A549 treated with Hydrocortisone at 1 μM for 4 hours (cell line): ENCODE measurements around the gene ARID5A. TPM values are rescaled to one million over a fixed set of nuclear protein-coding genes. Genes with fewer than 3 reads are reported as not detected.

Experiments used
- total RNA-seq: library from RNA; stranded (reverse); fragments of 200-300 nt; extraction: Qiagen RNA extraction; gene quantifications from 5 replicates; pipeline ENCODE4 v1.2.3, GENCODE V29; 2022

ARID5A gene, protein sequence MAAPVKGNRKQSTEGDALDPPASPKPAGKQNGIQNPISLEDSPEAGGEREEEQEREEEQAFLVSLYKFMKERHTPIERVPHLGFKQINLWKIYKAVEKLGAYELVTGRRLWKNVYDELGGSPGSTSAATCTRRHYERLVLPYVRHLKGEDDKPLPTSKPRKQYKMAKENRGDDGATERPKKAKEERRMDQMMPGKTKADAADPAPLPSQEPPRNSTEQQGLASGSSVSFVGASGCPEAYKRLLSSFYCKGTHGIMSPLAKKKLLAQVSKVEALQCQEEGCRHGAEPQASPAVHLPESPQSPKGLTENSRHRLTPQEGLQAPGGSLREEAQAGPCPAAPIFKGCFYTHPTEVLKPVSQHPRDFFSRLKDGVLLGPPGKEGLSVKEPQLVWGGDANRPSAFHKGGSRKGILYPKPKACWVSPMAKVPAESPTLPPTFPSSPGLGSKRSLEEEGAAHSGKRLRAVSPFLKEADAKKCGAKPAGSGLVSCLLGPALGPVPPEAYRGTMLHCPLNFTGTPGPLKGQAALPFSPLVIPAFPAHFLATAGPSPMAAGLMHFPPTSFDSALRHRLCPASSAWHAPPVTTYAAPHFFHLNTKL
- total RNA-seq = 3.6 to 4.6 TPM (median 4.1 TPM) in 5 replicates

DNA sequence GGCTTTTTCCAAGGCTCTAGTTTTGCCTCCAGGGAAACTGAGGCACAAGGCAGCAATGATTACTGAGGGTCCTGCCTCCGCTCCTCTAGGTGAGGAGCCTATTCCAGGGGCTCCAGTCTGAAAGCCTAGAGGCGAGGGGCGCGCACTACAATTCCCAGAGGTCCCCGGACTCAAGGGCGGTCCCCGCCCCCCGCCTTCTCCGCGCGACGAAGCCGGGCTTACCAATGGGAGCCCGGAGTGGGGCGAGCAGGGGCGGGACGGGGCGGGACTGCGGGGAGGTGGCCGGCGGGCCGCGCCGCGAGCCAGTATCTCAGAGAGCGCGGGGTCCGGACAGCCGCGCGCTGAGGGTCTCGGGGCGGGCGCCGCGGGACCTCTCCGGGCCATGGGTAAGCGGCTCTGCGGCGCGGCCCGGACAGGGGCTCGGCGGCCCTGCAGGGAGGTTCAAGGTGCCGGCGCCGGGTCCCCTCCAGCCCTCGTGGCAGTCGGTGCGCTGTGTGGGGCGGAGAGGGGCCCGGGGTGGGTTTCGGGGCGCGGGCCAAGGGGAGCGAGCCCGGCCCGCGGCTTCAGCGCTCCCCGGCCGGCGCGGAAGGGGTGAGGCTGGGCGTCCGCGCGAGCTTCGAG, at the start of gene ARID5A:
Gene ARID5A (plus strand): TSS at position 308 of the 621 bp plus-strand sequence. CDS start 75 bp downstream, at position 383.

DNA sequence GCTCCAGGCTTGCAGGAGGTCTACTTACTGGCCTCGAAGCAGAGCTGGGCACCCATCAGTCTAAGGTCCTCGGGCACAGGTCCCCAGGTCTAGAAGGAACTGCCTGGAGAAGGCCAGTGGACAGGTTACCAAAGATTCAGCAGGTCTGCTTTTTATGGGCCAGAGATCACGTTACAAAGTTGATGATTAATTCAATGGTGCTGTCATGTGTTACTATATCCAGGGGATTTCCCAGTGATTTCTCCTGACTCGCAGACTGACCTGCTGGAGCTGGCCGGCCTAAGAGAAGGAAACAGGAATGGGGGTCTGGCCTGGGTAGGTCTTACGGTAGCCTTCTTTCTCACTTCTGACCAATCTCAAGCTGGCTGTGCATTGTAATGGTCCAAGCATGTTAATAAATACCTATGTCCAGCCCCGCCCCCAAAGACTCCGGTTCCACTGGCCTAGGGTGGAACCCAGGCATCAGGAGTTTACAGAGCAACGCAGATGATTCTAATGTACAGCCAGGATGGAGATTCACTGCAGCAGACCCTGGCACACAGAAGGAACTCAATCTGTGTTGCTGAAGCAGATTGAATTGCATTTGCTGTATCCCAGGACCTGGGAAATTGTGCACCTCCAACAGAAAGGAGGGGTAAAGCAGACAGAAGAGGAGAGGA, 31.2 kb upstream of the ARID5A start, which contains the start of gene NEURL3:
Gene NEURL3 (minus strand): TSS at position 127 of the 659 bp plus-strand sequence. CDS start 71 bp downstream, at position 56.

Other genes with a start within 250 kb of the ARID5A start
- gene SNRNP200, start 231.2 kb upstream of the ARID5A start, total RNA-seq = 112 to 133 TPM (median 116 TPM) in 5 replicates
- gene ITPRIPL1, start 211.4 kb upstream of the ARID5A start, total RNA-seq = not detected in 5 replicates
- gene NCAPH, start 201.0 kb upstream of the ARID5A start, total RNA-seq = 39.8 to 49.6 TPM (median 41.3 TPM) in 5 replicates
- gene NEURL3, start 31.4 kb upstream of the ARID5A start, total RNA-seq = 0.61 to 1.8 TPM (median 0.75 TPM) in 5 replicates
- gene KANSL3, start 101.6 kb downstream of the ARID5A start, total RNA-seq = 22.2 to 27.8 TPM (median 22.3 TPM) in 5 replicates
- gene FER1L5, start 106.0 kb downstream of the ARID5A start, total RNA-seq = 0.03 TPM in 1 of 5 replicates, not detected in the others
- gene LMAN2L, start 203.3 kb downstream of the ARID5A start, total RNA-seq = 20.1 to 22.7 TPM (median 22.4 TPM) in 5 replicates
- gene CNNM4, start 224.2 kb downstream of the ARID5A start, total RNA-seq = 8.3 to 10.9 TPM (median 10.4 TPM) in 5 replicates